ENCODE measurements around the gene ZNF831. TPM values are rescaled to one million over a fixed set of nuclear protein-coding genes. Genes with fewer than 3 reads are reported as not detected.

ZNF831 gene
- total RNA-seq, 1 experiment from 2014 or later: 0.15 TPM

DNA sequence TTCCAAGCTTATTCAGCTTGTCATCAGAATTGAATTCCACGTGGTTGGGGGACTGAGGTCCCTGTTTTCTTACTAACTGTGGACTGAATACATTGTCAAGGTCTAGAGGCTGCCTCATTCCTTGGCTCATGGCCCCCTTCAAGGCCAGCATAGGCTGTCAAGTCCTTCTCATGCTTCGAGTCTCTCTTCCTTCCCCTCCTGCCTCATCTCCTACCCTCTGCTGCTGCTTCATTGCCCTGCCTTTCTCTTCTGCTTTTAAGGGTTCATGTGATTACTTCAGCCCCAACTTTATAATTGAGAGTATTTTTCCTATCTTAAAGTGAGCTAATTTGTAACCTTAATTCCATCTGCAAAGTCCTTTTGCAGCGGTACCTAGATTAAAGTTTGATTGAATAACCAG is 27.6 kb upstream of the ZNF831 start:
- RAD21 ChIA-PET (ENCODE audit: low non-redundant PET in 1 of 2, low total read pairs in 2 of 2, uncharacterized antibody in 2 of 2, unreplicated experiment in 2 of 2): no interaction called here
- CTCF ChIA-PET: no interaction called here
- POLR2A ChIA-PET: no interaction called here
- H4K20me1 ChIP-seq (ENCODE audit: insufficient read depth): no peaks in the 10 kb centered on the region
- no peaks in the 10 kb centered on the region for H3K9me3 ChIP-seq (ENCODE audit: control insufficient read depth in 1 of 2, insufficient read depth in 1 of 2, low read depth in 1 of 2, low read length in 2 of 2)
- BruUV-seq (replicated peaks): no TSS peak
- intact Hi-C loops (cut with micrococcal nuclease): no loop called here
- H3K4me2 ChIP-seq (ENCODE audit: low read length): no peak overlapping the region
- no peaks in the 10 kb centered on the region for H3K9me2 ChIP-seq (ENCODE audit: insufficient read depth)
- H3K4me3 ChIP-seq (replicated peaks in 1 of 2; ENCODE audit: low read depth in 1 of 2, low read length in 2 of 2): no peak overlapping the region
- peaks cover 12% of the 10 kb centered on the region for H3K27me3 ChIP-seq (ENCODE audit: insufficient read depth, low read length)
- H3K4me1 ChIP-seq (ENCODE audit: control insufficient read depth in 1 of 2, insufficient read depth in 2 of 2, low read length in 2 of 2): no peaks in the 10 kb centered on the region
- no peak for DNase-seq (ENCODE audit: low read depth, low spot score)
- H3K9ac ChIP-seq (ENCODE audit: low read length): no peak overlapping the region
- no peak overlapping the region for H3K27ac ChIP-seq (ENCODE audit: low read depth, low read length)
- no peaks in the 10 kb centered on the region for H3K36me3 ChIP-seq (ENCODE audit: control insufficient read depth in 1 of 2, insufficient read depth in 2 of 2, low read length in 2 of 2)
- no peak overlapping the region for H2AFZ ChIP-seq (ENCODE audit: low read depth, low read length, poor library complexity, severe bottlenecking)
- no peaks in the 10 kb centered on the region for H3K79me2 ChIP-seq (ENCODE audit: insufficient read depth, low read length)
- no peak for ATAC-seq
- TF ChIP-seq, protein P1, sequence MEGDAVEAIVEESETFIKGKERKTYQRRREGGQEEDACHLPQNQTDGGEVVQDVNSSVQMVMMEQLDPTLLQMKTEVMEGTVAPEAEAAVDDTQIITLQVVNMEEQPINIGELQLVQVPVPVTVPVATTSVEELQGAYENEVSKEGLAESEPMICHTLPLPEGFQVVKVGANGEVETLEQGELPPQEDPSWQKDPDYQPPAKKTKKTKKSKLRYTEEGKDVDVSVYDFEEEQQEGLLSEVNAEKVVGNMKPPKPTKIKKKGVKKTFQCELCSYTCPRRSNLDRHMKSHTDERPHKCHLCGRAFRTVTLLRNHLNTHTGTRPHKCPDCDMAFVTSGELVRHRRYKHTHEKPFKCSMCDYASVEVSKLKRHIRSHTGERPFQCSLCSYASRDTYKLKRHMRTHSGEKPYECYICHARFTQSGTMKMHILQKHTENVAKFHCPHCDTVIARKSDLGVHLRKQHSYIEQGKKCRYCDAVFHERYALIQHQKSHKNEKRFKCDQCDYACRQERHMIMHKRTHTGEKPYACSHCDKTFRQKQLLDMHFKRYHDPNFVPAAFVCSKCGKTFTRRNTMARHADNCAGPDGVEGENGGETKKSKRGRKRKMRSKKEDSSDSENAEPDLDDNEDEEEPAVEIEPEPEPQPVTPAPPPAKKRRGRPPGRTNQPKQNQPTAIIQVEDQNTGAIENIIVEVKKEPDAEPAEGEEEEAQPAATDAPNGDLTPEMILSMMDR (IDR thresholded peaks at IDR 0.05 in 2 of 3, conservative IDR thresholded peaks at IDR 0.05 in 1 of 3; ENCODE audit: borderline replicate concordance in 1 of 3, insufficient read depth in 1 of 3, low read depth in 2 of 3, low read length in 2 of 3): no peak
- TF ChIP-seq EGR1 (IDR thresholded peaks at IDR 0.05; ENCODE audit: low read depth) (no peak), JUND (IDR thresholded peaks at IDR 0.05) (no peak), MAX (IDR thresholded peaks at IDR 0.05) (no peak), EZH2 (IDR thresholded peaks at IDR 0.05) (no peak)

- no TSS peak for BruUV-seq (replicated peaks)
- RAD21 ChIA-PET (ENCODE audit: low non-redundant PET in 1 of 2, low total read pairs in 2 of 2, uncharacterized antibody in 2 of 2, unreplicated experiment in 2 of 2): no interaction called here
- no peaks in the 10 kb centered on the region for H3K79me2 ChIP-seq (ENCODE audit: insufficient read depth, low read length)
- peaks cover 12% of the 10 kb centered on the region for H3K27me3 ChIP-seq (ENCODE audit: insufficient read depth, low read length)
- no peaks in the 10 kb centered on the region for H3K9me2 ChIP-seq (ENCODE audit: insufficient read depth)
- no peaks in the 10 kb centered on the region for H3K9me3 ChIP-seq (ENCODE audit: control insufficient read depth in 1 of 2, insufficient read depth in 1 of 2, low read depth in 1 of 2, low read length in 2 of 2)
- H3K36me3 ChIP-seq (ENCODE audit: control insufficient read depth in 1 of 2, insufficient read depth in 2 of 2, low read length in 2 of 2): no peaks in the 10 kb centered on the region
- H3K9ac ChIP-seq (ENCODE audit: low read length): no peak overlapping the region
- no peak overlapping the region for H2AFZ ChIP-seq (ENCODE audit: low read depth, low read length, poor library complexity, severe bottlenecking)
- H3K4me2 ChIP-seq (ENCODE audit: low read length): no peak overlapping the region
- H3K27ac ChIP-seq (ENCODE audit: low read depth, low read length): no peak overlapping the region
- H3K4me1 ChIP-seq (ENCODE audit: control insufficient read depth in 1 of 2, insufficient read depth in 2 of 2, low read length in 2 of 2): no peaks in the 10 kb centered on the region
- TF ChIP-seq SIN3A (IDR thresholded peaks at IDR 0.05; ENCODE audit: low read depth): no peak
- TF ChIP-seq RAD21 (IDR thresholded peaks at IDR 0.05; ENCODE audit: low read depth): no peak
- TF ChIP-seq SP1 (IDR thresholded peaks at IDR 0.05; ENCODE audit: low read depth): no peak
- TF ChIP-seq CBX3 (IDR thresholded peaks at IDR 0.05; ENCODE audit: low read depth): no peak
- H3K4me3 ChIP-seq (replicated peaks in 1 of 2; ENCODE audit: low read depth in 1 of 2, low read length in 2 of 2): no peak overlapping the region
- no peaks in the 10 kb centered on the region for H4K20me1 ChIP-seq (ENCODE audit: insufficient read depth)
- DNase-seq (ENCODE audit: low read depth, low spot score) (no peak), ATAC-seq (no peak)
- POLR2A ChIA-PET: no interaction called here
- intact Hi-C loops (cut with micrococcal nuclease): no loop called here
- CTCF ChIA-PET: no interaction called here
Observed at GRCh38 chr20:59137532-59137931, 26.1 kb upstream of the ZNF831 start.
